Measurements from ENCODE around the gene TUBA3E.
"Not testable (repeated sequence)": the region's sequence is repeated elsewhere in the genome, so short reads cannot be mapped to it uniquely, and the experiment has no call there.

Gene TUBA3E

DNA sequence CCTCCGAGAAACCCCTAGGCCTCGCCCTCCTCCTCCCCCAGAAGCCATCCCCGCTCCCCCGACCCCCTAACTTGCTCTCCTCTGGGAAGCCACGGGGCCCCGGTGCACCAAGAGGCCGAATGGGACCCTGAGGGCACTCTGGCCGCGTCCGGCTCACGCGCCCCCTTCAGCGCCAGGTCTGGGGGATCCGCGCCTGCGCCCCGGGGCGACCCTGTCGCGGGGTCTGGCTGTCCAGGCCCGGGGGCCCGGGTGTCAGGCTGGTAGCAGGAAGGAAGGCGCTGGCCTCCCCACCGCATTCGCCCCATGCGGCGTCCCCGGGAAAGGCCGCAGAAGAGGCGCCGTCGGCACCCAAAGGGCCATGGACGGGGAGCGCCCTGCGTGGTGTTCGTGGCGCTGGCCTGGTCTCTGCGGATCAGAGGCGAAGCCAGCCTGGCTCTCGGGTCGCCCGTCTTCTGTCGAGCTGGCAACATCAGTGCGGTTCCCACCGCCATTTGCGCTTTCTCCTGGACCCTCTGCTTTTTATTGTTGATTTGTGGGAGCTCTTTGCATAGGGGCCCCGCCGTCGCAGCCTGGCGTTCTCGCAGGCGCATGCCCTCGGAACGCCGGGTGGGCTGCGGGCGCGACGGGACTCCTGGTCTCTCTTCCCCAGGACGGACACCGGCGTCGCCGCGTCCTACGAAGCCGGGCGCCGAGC is 30.4 kb upstream of the TUBA3E start:
- H3K9ac ChIP-seq (ENCODE audit: low read depth in 1 of 2, low read length in 2 of 2); H3K4me1 ChIP-seq (ENCODE audit: control insufficient read depth in 2 of 2, insufficient read depth in 2 of 2, low read length in 2 of 2); H3K27me3 ChIP-seq (ENCODE audit: control insufficient read depth in 2 of 2, insufficient read depth in 2 of 2, low read length in 2 of 2); H3K9me3 ChIP-seq (ENCODE audit: control insufficient read depth in 2 of 2, low read length in 2 of 2); H3K36me3 ChIP-seq (ENCODE audit: control insufficient read depth in 2 of 2, insufficient read depth in 2 of 2, low read length in 2 of 2); H3K4me3 ChIP-seq (ENCODE audit: low read length in 2 of 2); H3K27ac ChIP-seq (ENCODE audit: low read depth in 2 of 2, low read length in 2 of 2): not testable (repeated sequence)

DNA sequence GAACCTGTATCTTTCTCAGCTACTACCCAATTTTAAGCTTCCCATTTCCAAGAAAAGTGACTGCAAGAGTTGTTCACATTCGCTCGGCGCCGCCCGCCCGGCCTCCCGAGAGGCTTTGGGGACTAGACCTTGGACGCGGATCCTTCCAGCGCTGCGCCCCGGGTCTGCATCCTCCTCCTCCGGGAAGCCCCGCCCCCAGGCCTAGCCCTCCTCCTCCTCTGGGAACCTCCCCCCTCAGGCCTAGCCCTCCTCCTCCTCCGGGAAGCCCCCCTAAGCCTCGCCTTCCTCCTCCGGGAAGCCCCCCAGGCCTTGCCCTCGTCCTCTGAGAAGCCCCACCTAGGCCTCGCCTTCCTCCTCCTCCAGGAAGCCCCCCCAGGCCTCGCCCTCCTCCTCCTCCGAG is 29.8 kb upstream of the TUBA3E start:
- H3K9ac ChIP-seq (ENCODE audit: low read depth in 1 of 2, low read length in 2 of 2); H3K4me3 ChIP-seq (ENCODE audit: low read length in 2 of 2); H3K27me3 ChIP-seq (ENCODE audit: control insufficient read depth in 2 of 2, insufficient read depth in 2 of 2, low read length in 2 of 2); H3K27ac ChIP-seq (ENCODE audit: low read depth in 2 of 2, low read length in 2 of 2); H3K4me1 ChIP-seq (ENCODE audit: control insufficient read depth in 2 of 2, insufficient read depth in 2 of 2, low read length in 2 of 2); H3K9me3 ChIP-seq (ENCODE audit: control insufficient read depth in 2 of 2, low read length in 2 of 2); H3K36me3 ChIP-seq (ENCODE audit: control insufficient read depth in 2 of 2, insufficient read depth in 2 of 2, low read length in 2 of 2): not testable (repeated sequence)

GRCh38 chr2:130222523-130222922 is 24.3 kb upstream of the TUBA3E start:
- H3K27ac ChIP-seq (ENCODE audit: low read depth in 2 of 2, low read length in 2 of 2); H3K4me1 ChIP-seq (ENCODE audit: control insufficient read depth in 2 of 2, insufficient read depth in 2 of 2, low read length in 2 of 2); H3K4me3 ChIP-seq (ENCODE audit: low read length in 2 of 2): not testable (repeated sequence)

GRCh38 chr2:130220505-130220904 is 22.3 kb upstream of the TUBA3E start:
- H3K9me3 ChIP-seq (ENCODE audit: control insufficient read depth in 2 of 2, low read length in 2 of 2); H3K27ac ChIP-seq (ENCODE audit: low read depth in 2 of 2, low read length in 2 of 2); H3K4me1 ChIP-seq (ENCODE audit: control insufficient read depth in 2 of 2, insufficient read depth in 2 of 2, low read length in 2 of 2); H3K36me3 ChIP-seq (ENCODE audit: control insufficient read depth in 2 of 2, insufficient read depth in 2 of 2, low read length in 2 of 2); H3K4me3 ChIP-seq (ENCODE audit: low read length in 2 of 2); H3K9ac ChIP-seq (ENCODE audit: low read depth in 1 of 2, low read length in 2 of 2); H3K27me3 ChIP-seq (ENCODE audit: control insufficient read depth in 2 of 2, insufficient read depth in 2 of 2, low read length in 2 of 2): not testable (repeated sequence)

More at GRCh38 chr2:130222523-130222922, 24.3 kb upstream of the TUBA3E start:
- not testable (repeated sequence) for H3K27me3 ChIP-seq (ENCODE audit: control insufficient read depth in 2 of 2, insufficient read depth in 2 of 2, low read length in 2 of 2); H3K9ac ChIP-seq (ENCODE audit: low read depth in 1 of 2, low read length in 2 of 2); H3K9me3 ChIP-seq (ENCODE audit: control insufficient read depth in 2 of 2, low read length in 2 of 2); H3K36me3 ChIP-seq (ENCODE audit: control insufficient read depth in 2 of 2, insufficient read depth in 2 of 2, low read length in 2 of 2)

GRCh38 chr2:130219147-130219546 is 20.9 kb upstream of the TUBA3E start:
- H3K27me3 ChIP-seq (ENCODE audit: control insufficient read depth in 2 of 2, insufficient read depth in 2 of 2, low read length in 2 of 2); H3K4me3 ChIP-seq (ENCODE audit: low read length in 2 of 2); H3K27ac ChIP-seq (ENCODE audit: low read depth in 2 of 2, low read length in 2 of 2); H3K9ac ChIP-seq (ENCODE audit: low read depth in 1 of 2, low read length in 2 of 2); H3K9me3 ChIP-seq (ENCODE audit: control insufficient read depth in 2 of 2, low read length in 2 of 2); H3K36me3 ChIP-seq (ENCODE audit: control insufficient read depth in 2 of 2, insufficient read depth in 2 of 2, low read length in 2 of 2); H3K4me1 ChIP-seq (ENCODE audit: control insufficient read depth in 2 of 2, insufficient read depth in 2 of 2, low read length in 2 of 2): not testable (repeated sequence)

GRCh38 chr2:130207051-130207450 is 8.8 kb upstream of the TUBA3E start:
- not testable (repeated sequence) for H3K4me3 ChIP-seq (ENCODE audit: low read length in 2 of 2); H3K36me3 ChIP-seq (ENCODE audit: control insufficient read depth in 2 of 2, insufficient read depth in 2 of 2, low read length in 2 of 2); H3K27me3 ChIP-seq (ENCODE audit: control insufficient read depth in 2 of 2, insufficient read depth in 2 of 2, low read length in 2 of 2); H3K9me3 ChIP-seq (ENCODE audit: control insufficient read depth in 2 of 2, low read length in 2 of 2); H3K9ac ChIP-seq (ENCODE audit: low read depth in 1 of 2, low read length in 2 of 2); H3K4me1 ChIP-seq (ENCODE audit: control insufficient read depth in 2 of 2, insufficient read depth in 2 of 2, low read length in 2 of 2); H3K27ac ChIP-seq (ENCODE audit: low read depth in 2 of 2, low read length in 2 of 2)

DNA sequence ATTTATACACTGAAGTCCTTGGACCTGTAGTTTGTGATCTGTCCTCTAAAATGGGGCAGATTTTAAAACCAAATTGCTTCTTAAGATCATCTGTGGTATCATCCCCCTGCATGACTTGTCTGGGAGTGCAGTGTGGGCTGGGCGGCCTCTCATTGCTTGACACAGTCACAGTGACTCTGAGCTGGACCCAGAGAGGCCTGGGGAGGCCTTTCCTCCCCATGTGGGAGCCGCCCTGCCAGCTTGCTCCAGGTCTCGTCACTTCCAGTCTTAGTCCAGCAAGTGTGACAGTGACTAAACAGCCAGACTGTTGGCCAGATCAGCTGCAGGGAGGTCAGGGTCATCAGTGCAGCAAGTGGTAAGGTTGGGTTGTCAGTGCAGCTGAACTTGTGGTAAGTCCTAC is 4.9 kb upstream of the TUBA3E start:
- not testable (repeated sequence) for H3K9ac ChIP-seq (ENCODE audit: low read depth in 1 of 2, low read length in 2 of 2); H3K27me3 ChIP-seq (ENCODE audit: control insufficient read depth in 2 of 2, insufficient read depth in 2 of 2, low read length in 2 of 2); H3K4me3 ChIP-seq (ENCODE audit: low read length in 2 of 2); H3K36me3 ChIP-seq (ENCODE audit: control insufficient read depth in 2 of 2, insufficient read depth in 2 of 2, low read length in 2 of 2); H3K27ac ChIP-seq (ENCODE audit: low read depth in 2 of 2, low read length in 2 of 2); H3K4me1 ChIP-seq (ENCODE audit: control insufficient read depth in 2 of 2, insufficient read depth in 2 of 2, low read length in 2 of 2); H3K9me3 ChIP-seq (ENCODE audit: control insufficient read depth in 2 of 2, low read length in 2 of 2)

- H3K4me3 ChIP-seq (ENCODE audit: low read length in 2 of 2); H3K9me3 ChIP-seq (ENCODE audit: control insufficient read depth in 2 of 2, low read length in 2 of 2); H3K9ac ChIP-seq (ENCODE audit: low read depth in 1 of 2, low read length in 2 of 2); H3K36me3 ChIP-seq (ENCODE audit: control insufficient read depth in 2 of 2, insufficient read depth in 2 of 2, low read length in 2 of 2); H3K27ac ChIP-seq (ENCODE audit: low read depth in 2 of 2, low read length in 2 of 2); H3K4me1 ChIP-seq (ENCODE audit: control insufficient read depth in 2 of 2, insufficient read depth in 2 of 2, low read length in 2 of 2); H3K27me3 ChIP-seq (ENCODE audit: control insufficient read depth in 2 of 2, insufficient read depth in 2 of 2, low read length in 2 of 2): not testable (repeated sequence)
Observed at GRCh38 chr2:130202518-130202917, 4.3 kb upstream of the TUBA3E start.

DNA sequence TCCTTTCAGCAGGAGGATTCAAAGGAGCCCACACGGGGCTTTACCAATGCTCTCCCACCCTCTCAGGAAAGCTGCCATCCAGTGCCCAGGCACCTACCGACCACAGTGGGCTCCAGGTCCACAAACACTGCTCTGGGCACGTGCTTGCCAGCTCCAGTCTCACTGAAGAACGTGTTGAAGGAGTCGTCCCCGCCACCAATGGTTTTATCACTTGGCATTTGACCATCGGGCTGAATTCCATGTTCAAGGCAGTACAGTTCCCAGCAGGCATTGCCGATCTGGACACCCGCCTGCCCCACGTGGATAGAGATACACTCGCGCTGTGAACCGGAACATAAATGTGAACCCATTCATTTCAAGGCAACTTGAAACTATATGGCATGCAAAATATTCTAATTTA is 2.2 kb downstream of the TUBA3E start:
- not testable (repeated sequence) for H3K4me3 ChIP-seq (ENCODE audit: low read length in 2 of 2); H3K27me3 ChIP-seq (ENCODE audit: control insufficient read depth in 2 of 2, insufficient read depth in 2 of 2, low read length in 2 of 2); H3K36me3 ChIP-seq (ENCODE audit: control insufficient read depth in 2 of 2, insufficient read depth in 2 of 2, low read length in 2 of 2); H3K4me1 ChIP-seq (ENCODE audit: control insufficient read depth in 2 of 2, insufficient read depth in 2 of 2, low read length in 2 of 2); H3K27ac ChIP-seq (ENCODE audit: low read depth in 2 of 2, low read length in 2 of 2); H3K9ac ChIP-seq (ENCODE audit: low read depth in 1 of 2, low read length in 2 of 2); H3K9me3 ChIP-seq (ENCODE audit: control insufficient read depth in 2 of 2, low read length in 2 of 2)

- not testable (repeated sequence) for H3K27ac ChIP-seq (ENCODE audit: low read depth in 2 of 2, low read length in 2 of 2); H3K9ac ChIP-seq (ENCODE audit: low read depth in 1 of 2, low read length in 2 of 2)
Observed at GRCh38 chr2:130195089-130195635, 3.1 kb downstream of the TUBA3E start.

GRCh38 chr2:130193824-130194223 is 4.4 kb downstream of the TUBA3E start:
- H3K36me3 ChIP-seq (ENCODE audit: control insufficient read depth in 2 of 2, insufficient read depth in 2 of 2, low read length in 2 of 2); H3K4me1 ChIP-seq (ENCODE audit: control insufficient read depth in 2 of 2, insufficient read depth in 2 of 2, low read length in 2 of 2); H3K9me3 ChIP-seq (ENCODE audit: control insufficient read depth in 2 of 2, low read length in 2 of 2); H3K4me3 ChIP-seq (ENCODE audit: low read length in 2 of 2); H3K27me3 ChIP-seq (ENCODE audit: control insufficient read depth in 2 of 2, insufficient read depth in 2 of 2, low read length in 2 of 2); H3K9ac ChIP-seq (ENCODE audit: low read depth in 1 of 2, low read length in 2 of 2); H3K27ac ChIP-seq (ENCODE audit: low read depth in 2 of 2, low read length in 2 of 2): not testable (repeated sequence)

More at GRCh38 chr2:130195089-130195635, 3.1 kb downstream of the TUBA3E start:
- H3K36me3 ChIP-seq (ENCODE audit: control insufficient read depth in 2 of 2, insufficient read depth in 2 of 2, low read length in 2 of 2); H3K27me3 ChIP-seq (ENCODE audit: control insufficient read depth in 2 of 2, insufficient read depth in 2 of 2, low read length in 2 of 2); H3K4me3 ChIP-seq (ENCODE audit: low read length in 2 of 2); H3K4me1 ChIP-seq (ENCODE audit: control insufficient read depth in 2 of 2, insufficient read depth in 2 of 2, low read length in 2 of 2); H3K9me3 ChIP-seq (ENCODE audit: control insufficient read depth in 2 of 2, low read length in 2 of 2): not testable (repeated sequence)
